ENCODE data around the gene NEURL3.
A peak's percentile ranks its signal among the peaks of the same experiment; 100 is the strongest.

Gene NEURL3

GRCh38 chr2:96489261-96489660, 15.9 kb downstream of the NEURL3 start:
- Histone ChIP-seq H2BK120ac (ENCODE audit: insufficient read depth, low read length, poor library complexity) (no peak overlapping the region), H3K23ac (ENCODE audit: low read length) (no peak overlapping the region), H3K4me1 (ENCODE audit: control insufficient read depth in 1 of 2, insufficient read depth in 2 of 2, low read length in 2 of 2) (peaks cover 0 to 3% of the 10 kb centered on the region in 2 experiments), H4K8ac (ENCODE audit: low read depth, low read length) (no peak overlapping the region), H2AK5ac (ENCODE audit: low read length) (no peak overlapping the region), H3K79me1 (ENCODE audit: low read length) (no peaks in the 10 kb centered on the region), H4K91ac (ENCODE audit: low read depth, low read length) (no peak overlapping the region), H2BK12ac (ENCODE audit: low read length) (no peak overlapping the region), H2AFZ (ENCODE audit: insufficient read depth, low read length, poor library complexity) (no peak overlapping the region), H3K36me3 (ENCODE audit: control insufficient read depth in 1 of 2, insufficient read depth in 2 of 2, low read length in 2 of 2) (no peaks in the 10 kb centered on the region), H3K4me3 (ENCODE audit: low read depth, low read length) (no peak overlapping the region), H3K4ac (ENCODE audit: low read depth, low read length) (no peak overlapping the region), H3K27me3 (ENCODE audit: insufficient read depth, low read length) (no peaks in the 10 kb centered on the region), H3K27ac (ENCODE audit: low read depth, low read length) (no peak overlapping the region), H2BK5ac (ENCODE audit: low read depth, low read length, poor library complexity) (no peak overlapping the region), H3K4me2 (ENCODE audit: low read length) (no peak overlapping the region), H3K79me2 (ENCODE audit: control insufficient read depth, insufficient read depth, low read length, poor library complexity) (no peaks in the 10 kb centered on the region), H3K9ac (ENCODE audit: low read length) (no peak overlapping the region), H3K18ac (ENCODE audit: low read length) (no peak overlapping the region), H3K14ac (ENCODE audit: low read length) (no peak overlapping the region), H3K9me3 (ENCODE audit: insufficient read depth, low read depth, low read length) (no peaks in the 10 kb centered on the region), H4K12ac (ENCODE audit: low read depth, low read length) (no peak overlapping the region)
- no CpG with 5 or more reads among the region's 3 CpGs for WGBS (ENCODE audit: extremely low coverage, insufficient coverage, insufficient read length)
- no peak for DNase-seq

GRCh38 chr2:96486696-96487095, 18.5 kb downstream of the NEURL3 start:
- H3K14ac ChIP-seq (ENCODE audit: low read length) = no peak overlapping the region
- H3K23ac ChIP-seq (ENCODE audit: low read length) = no peak overlapping the region
- no CpG with 5 or more reads among the region's 3 CpGs for WGBS (ENCODE audit: extremely low coverage, insufficient coverage, insufficient read length)

GRCh38 chr2:96485751-96486651, 19.2 kb downstream of the NEURL3 start:
- no peak overlapping the region for H3K4me3 ChIP-seq (ENCODE audit: low read depth, low read length)
- H3K18ac ChIP-seq (ENCODE audit: low read length) = no peak overlapping the region
- H3K79me1 ChIP-seq (ENCODE audit: low read length) = no peaks in the 10 kb centered on the region
- H3K79me2 ChIP-seq (ENCODE audit: control insufficient read depth, insufficient read depth, low read length, poor library complexity) = no peaks in the 10 kb centered on the region
- no peak overlapping the region for H4K91ac ChIP-seq (ENCODE audit: low read depth, low read length)
- H4K8ac ChIP-seq (ENCODE audit: low read depth, low read length) = no peak overlapping the region
- H2AFZ ChIP-seq (ENCODE audit: insufficient read depth, low read length, poor library complexity) = no peak overlapping the region
- H3K4me1 ChIP-seq (ENCODE audit: control insufficient read depth in 1 of 2, insufficient read depth in 2 of 2, low read length in 2 of 2) = peaks cover 0 to 3% of the 10 kb centered on the region in 2 experiments
- no peak overlapping the region for H4K12ac ChIP-seq (ENCODE audit: low read depth, low read length)
- H3K9ac ChIP-seq (ENCODE audit: low read length) = no peak overlapping the region
- H2BK5ac ChIP-seq (ENCODE audit: low read depth, low read length, poor library complexity) = no peak overlapping the region
- no peak overlapping the region for H3K4ac ChIP-seq (ENCODE audit: low read depth, low read length)
- peak; percentile 62 to 78 for DNase-seq
- H3K14ac ChIP-seq (ENCODE audit: low read length) = no peak overlapping the region
- no CpG with 5 or more reads among the region's 33 CpGs for whole genome bisulfite sequencing (ENCODE audit: extremely low coverage, insufficient coverage, insufficient read length)
- H3K9me3 ChIP-seq (ENCODE audit: insufficient read depth, low read depth, low read length) = no peaks in the 10 kb centered on the region
- no peak overlapping the region for H3K27ac ChIP-seq (ENCODE audit: low read depth, low read length)
- H2BK120ac ChIP-seq (ENCODE audit: insufficient read depth, low read length, poor library complexity) = no peak overlapping the region
- H3K4me2 ChIP-seq (ENCODE audit: low read length) = no peak overlapping the region
- no peak overlapping the region for H2BK12ac ChIP-seq (ENCODE audit: low read length)
- H2AK5ac ChIP-seq (ENCODE audit: low read length) = no peak overlapping the region
- H3K23ac ChIP-seq (ENCODE audit: low read length) = no peak overlapping the region
- H3K27me3 ChIP-seq (ENCODE audit: insufficient read depth, low read length) = no peaks in the 10 kb centered on the region
- H3K36me3 ChIP-seq (ENCODE audit: control insufficient read depth in 1 of 2, insufficient read depth in 2 of 2, low read length in 2 of 2) = no peaks in the 10 kb centered on the region

More at GRCh38 chr2:96486696-96487095, 18.5 kb downstream of the NEURL3 start:
- Histone ChIP-seq H3K79me2 (ENCODE audit: control insufficient read depth, insufficient read depth, low read length, poor library complexity) (no peaks in the 10 kb centered on the region), H3K27me3 (ENCODE audit: insufficient read depth, low read length) (no peaks in the 10 kb centered on the region), H2AFZ (ENCODE audit: insufficient read depth, low read length, poor library complexity) (no peak overlapping the region), H4K91ac (ENCODE audit: low read depth, low read length) (no peak overlapping the region), H3K27ac (ENCODE audit: low read depth, low read length) (no peak overlapping the region), H3K4ac (ENCODE audit: low read depth, low read length) (no peak overlapping the region), H2AK5ac (ENCODE audit: low read length) (no peak overlapping the region), H2BK120ac (ENCODE audit: insufficient read depth, low read length, poor library complexity) (no peak overlapping the region), H3K9ac (ENCODE audit: low read length) (no peak overlapping the region), H3K79me1 (ENCODE audit: low read length) (no peaks in the 10 kb centered on the region), H3K4me2 (ENCODE audit: low read length) (no peak overlapping the region), H3K36me3 (ENCODE audit: control insufficient read depth in 1 of 2, insufficient read depth in 2 of 2, low read length in 2 of 2) (no peaks in the 10 kb centered on the region), H3K4me3 (ENCODE audit: low read depth, low read length) (no peak overlapping the region), H3K4me1 (ENCODE audit: control insufficient read depth in 1 of 2, insufficient read depth in 2 of 2, low read length in 2 of 2) (peaks cover 0 to 3% of the 10 kb centered on the region in 2 experiments), H4K12ac (ENCODE audit: low read depth, low read length) (no peak overlapping the region), H3K18ac (ENCODE audit: low read length) (no peak overlapping the region), H2BK5ac (ENCODE audit: low read depth, low read length, poor library complexity) (no peak overlapping the region), H3K9me3 (ENCODE audit: insufficient read depth, low read depth, low read length) (no peaks in the 10 kb centered on the region), H4K8ac (ENCODE audit: low read depth, low read length) (no peak overlapping the region), H2BK12ac (ENCODE audit: low read length) (no peak overlapping the region)
- DNase-seq = no peak

- DNase-seq = no peak
- WGBS (ENCODE audit: extremely low coverage, insufficient coverage, insufficient read length) = no CpG with 5 or more reads among the region's 9 CpGs
- H2AFZ ChIP-seq (ENCODE audit: insufficient read depth, low read length, poor library complexity) = no peak overlapping the region
These were observed 19.8 kb downstream of the NEURL3 start for GRCh38 chr2:96485350-96485749.

More at GRCh38 chr2:96485350-96485749, 19.8 kb downstream of the NEURL3 start:
- no peaks in the 10 kb centered on the region for H3K9me3 ChIP-seq (ENCODE audit: insufficient read depth, low read depth, low read length)
- no peak overlapping the region for H2BK5ac ChIP-seq (ENCODE audit: low read depth, low read length, poor library complexity)
- no peak overlapping the region for H3K27ac ChIP-seq (ENCODE audit: low read depth, low read length)
- H2AK5ac ChIP-seq (ENCODE audit: low read length) = no peak overlapping the region
- no peak overlapping the region for H3K9ac ChIP-seq (ENCODE audit: low read length)
- H3K18ac ChIP-seq (ENCODE audit: low read length) = no peak overlapping the region
- no peak overlapping the region for H4K91ac ChIP-seq (ENCODE audit: low read depth, low read length)
- no peak overlapping the region for H3K23ac ChIP-seq (ENCODE audit: low read length)
- no peak overlapping the region for H4K8ac ChIP-seq (ENCODE audit: low read depth, low read length)
- no peak overlapping the region for H3K14ac ChIP-seq (ENCODE audit: low read length)
- H3K4ac ChIP-seq (ENCODE audit: low read depth, low read length) = no peak overlapping the region
- no peak overlapping the region for H2BK12ac ChIP-seq (ENCODE audit: low read length)
- H3K27me3 ChIP-seq (ENCODE audit: insufficient read depth, low read length) = no peaks in the 10 kb centered on the region
- H3K79me2 ChIP-seq (ENCODE audit: control insufficient read depth, insufficient read depth, low read length, poor library complexity) = no peaks in the 10 kb centered on the region
- H3K79me1 ChIP-seq (ENCODE audit: low read length) = no peaks in the 10 kb centered on the region
- no peaks in the 10 kb centered on the region for H3K36me3 ChIP-seq (ENCODE audit: control insufficient read depth in 1 of 2, insufficient read depth in 2 of 2, low read length in 2 of 2)
- no peak overlapping the region for H4K12ac ChIP-seq (ENCODE audit: low read depth, low read length)
- no peak overlapping the region for H3K4me2 ChIP-seq (ENCODE audit: low read length)
- H2BK120ac ChIP-seq (ENCODE audit: insufficient read depth, low read length, poor library complexity) = no peak overlapping the region
- H3K4me3 ChIP-seq (ENCODE audit: low read depth, low read length) = no peak overlapping the region
- H3K4me1 ChIP-seq (ENCODE audit: control insufficient read depth in 1 of 2, insufficient read depth in 2 of 2, low read length in 2 of 2) = peaks cover 0 to 3% of the 10 kb centered on the region in 2 experiments
